OCI-LY1 (cell line): ENCODE data around the gene CBFA2T3.

Experiments used
- EZH2 ChIP-seq: fragments of 200-600 bp; sonication (generic), shearing (Covaris generic); IDR thresholded peaks from 2 replicates; pipeline ENCODE4 v1.8.0; 2017; ENCODE audit warnings: borderline replicate concordance, mixed run types, mild to moderate bottlenecking, antibody characterized with exemption, low read length, moderate library complexity, mixed read lengths
- TF ChIP-seq, protein P1 (sequence below): fragments of 200-600 bp; sonication (generic), shearing (Covaris generic); IDR thresholded peaks from 2 replicates; pipeline ENCODE4 v1.5.1; 2017; ENCODE audit warnings: mild to moderate bottlenecking, antibody characterized with exemption, low read length, moderate library complexity, mixed read lengths

DNA sequence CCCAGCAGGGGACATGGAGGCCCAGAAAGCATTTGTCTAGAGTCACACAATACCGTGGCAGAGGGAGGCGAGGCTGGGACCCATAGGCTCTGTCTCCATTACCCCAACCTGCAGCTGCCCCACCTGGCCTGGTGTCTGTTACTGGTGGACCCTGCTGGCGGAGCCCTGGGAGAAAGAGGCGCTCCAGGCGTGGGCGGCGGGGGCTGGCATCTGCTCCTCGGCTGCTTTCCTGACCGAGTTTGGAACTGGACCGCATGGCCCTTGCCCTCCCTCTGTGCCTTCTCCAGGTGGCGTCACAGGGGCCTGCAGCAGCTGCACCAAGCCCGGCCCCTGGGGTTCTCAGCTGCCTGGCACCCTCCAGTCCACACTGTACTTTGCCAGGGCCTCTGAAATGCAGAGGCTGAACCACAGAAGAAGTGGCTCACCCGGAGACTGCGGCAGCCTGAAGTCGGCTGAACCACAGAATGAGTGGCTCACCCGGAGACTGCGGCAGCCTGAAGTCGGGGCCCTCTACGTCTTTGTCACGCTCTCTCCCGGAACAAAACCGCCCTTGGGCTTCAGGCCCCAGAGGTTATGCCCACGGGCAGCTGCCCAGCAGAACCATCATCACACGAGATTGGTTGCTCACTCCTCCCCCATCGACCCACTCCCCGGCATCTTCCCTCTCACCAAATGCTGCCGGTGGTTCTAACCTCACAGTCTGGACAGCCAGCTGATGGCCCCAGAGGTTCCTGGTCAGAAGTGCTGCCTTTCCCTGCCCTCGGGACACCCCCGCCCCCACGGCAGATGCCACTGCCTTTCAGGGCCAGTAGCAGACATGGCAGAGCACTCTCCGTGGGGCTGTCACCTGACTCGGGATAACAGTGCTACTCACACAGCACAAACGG lies 20.2 kb downstream of the CBFA2T3 start:
- TF ChIP-seq, protein P1, sequence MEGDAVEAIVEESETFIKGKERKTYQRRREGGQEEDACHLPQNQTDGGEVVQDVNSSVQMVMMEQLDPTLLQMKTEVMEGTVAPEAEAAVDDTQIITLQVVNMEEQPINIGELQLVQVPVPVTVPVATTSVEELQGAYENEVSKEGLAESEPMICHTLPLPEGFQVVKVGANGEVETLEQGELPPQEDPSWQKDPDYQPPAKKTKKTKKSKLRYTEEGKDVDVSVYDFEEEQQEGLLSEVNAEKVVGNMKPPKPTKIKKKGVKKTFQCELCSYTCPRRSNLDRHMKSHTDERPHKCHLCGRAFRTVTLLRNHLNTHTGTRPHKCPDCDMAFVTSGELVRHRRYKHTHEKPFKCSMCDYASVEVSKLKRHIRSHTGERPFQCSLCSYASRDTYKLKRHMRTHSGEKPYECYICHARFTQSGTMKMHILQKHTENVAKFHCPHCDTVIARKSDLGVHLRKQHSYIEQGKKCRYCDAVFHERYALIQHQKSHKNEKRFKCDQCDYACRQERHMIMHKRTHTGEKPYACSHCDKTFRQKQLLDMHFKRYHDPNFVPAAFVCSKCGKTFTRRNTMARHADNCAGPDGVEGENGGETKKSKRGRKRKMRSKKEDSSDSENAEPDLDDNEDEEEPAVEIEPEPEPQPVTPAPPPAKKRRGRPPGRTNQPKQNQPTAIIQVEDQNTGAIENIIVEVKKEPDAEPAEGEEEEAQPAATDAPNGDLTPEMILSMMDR, result no peak
- no peak for TF ChIP-seq EZH2
